Activated CD4-positive, alpha-beta T cell treated with anti-CD3 and anti-CD28 coated beads, Interleukin-2, amount 50 U/mL, for 24 hours (primary cell): ENCODE data around the gene MIA2.
"Not testable (repeated sequence)": the region's sequence is repeated elsewhere in the genome, so short reads cannot be mapped to it uniquely, and the experiment has no call there.

Source experiments
- DNase-seq, 2 donors: peaks; one replicate each; pipeline ENCODE4 v3.0.0-alpha.2; 2020; ENCODE audit warnings: low read depth in 1 of 2, low spot score in 1 of 2

The MIA2 gene

GRCh38 chr14:39266525-39266870 is 32.8 kb downstream of the MIA2 start:
- no peak for DNase-seq

GRCh38 chr14:39266871-39267607 is 33.3 kb downstream of the MIA2 start:
- DNase-seq = peak; percentile 54 to 62

- no peak for DNase-seq
These were observed 33.9 kb downstream of the MIA2 start for GRCh38 chr14:39267608-39268005.

GRCh38 chr14:39268393-39268792 is 34.7 kb downstream of the MIA2 start:
- DNase-seq = no peak

- no peak for DNase-seq
These were observed 39.2 kb downstream of the MIA2 start for GRCh38 chr14:39272918-39273317.

- DNase-seq = no peak
These were observed 41.7 kb downstream of the MIA2 start for GRCh38 chr14:39275395-39275794.

GRCh38 chr14:39276005-39276404 is 42.3 kb downstream of the MIA2 start:
- no peak for DNase-seq

GRCh38 chr14:39276579-39277114 is 42.9 kb downstream of the MIA2 start:
- no peak for DNase-seq

- no peak for DNase-seq
These were observed 45.8 kb downstream of the MIA2 start for GRCh38 chr14:39279515-39279914.

- DNase-seq = not testable (repeated sequence)
These were observed 47.0 kb downstream of the MIA2 start for GRCh38 chr14:39280678-39281077.

GRCh38 chr14:39289523-39289922 is 55.8 kb downstream of the MIA2 start:
- DNase-seq = no peak

- DNase-seq = no peak
These were observed 58.0 kb downstream of the MIA2 start for GRCh38 chr14:39291701-39292100.

- no peak for DNase-seq
These were observed 59.9 kb downstream of the MIA2 start for GRCh38 chr14:39293629-39294028.

- not testable (repeated sequence) for DNase-seq
These were observed 66.7 kb downstream of the MIA2 start for GRCh38 chr14:39300389-39300788.

GRCh38 chr14:39302124-39302810 is 68.6 kb downstream of the MIA2 start:
- no peak for DNase-seq

GRCh38 chr14:39303115-39303514 is 69.4 kb downstream of the MIA2 start:
- DNase-seq = no peak

GRCh38 chr14:39307815-39308214 is 74.1 kb downstream of the MIA2 start:
- no peak for DNase-seq

- DNase-seq = no peak
These were observed 76.3 kb downstream of the MIA2 start for GRCh38 chr14:39310051-39310450.

- no peak for DNase-seq
These were observed 82.2 kb downstream of the MIA2 start for GRCh38 chr14:39315859-39316444.

GRCh38 chr14:39316830-39317553 is 83.3 kb downstream of the MIA2 start:
- no peak for DNase-seq

GRCh38 chr14:39318574-39318973 is 84.9 kb downstream of the MIA2 start:
- DNase-seq = no peak

GRCh38 chr14:39319381-39319780 is 85.7 kb downstream of the MIA2 start:
- no peak for DNase-seq
